CD4-positive, alpha-beta T cell treated with Interleukin-4 for 1 hour (primary cell): ENCODE results near the gene TNFRSF18.
"Not testable (repeated sequence)": the region's sequence is repeated elsewhere in the genome, so short reads cannot be mapped to it uniquely, and the experiment has no call there.

Source experiments
- DNase-seq, 2 donors: peaks; one replicate each; pipeline ENCODE4 v3.0.0-alpha.2; 2020 to 2022

Gene TNFRSF18, protein sequence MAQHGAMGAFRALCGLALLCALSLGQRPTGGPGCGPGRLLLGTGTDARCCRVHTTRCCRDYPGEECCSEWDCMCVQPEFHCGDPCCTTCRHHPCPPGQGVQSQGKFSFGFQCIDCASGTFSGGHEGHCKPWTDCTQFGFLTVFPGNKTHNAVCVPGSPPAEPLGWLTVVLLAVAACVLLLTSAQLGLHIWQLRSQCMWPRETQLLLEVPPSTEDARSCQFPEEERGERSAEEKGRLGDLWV

DNA sequence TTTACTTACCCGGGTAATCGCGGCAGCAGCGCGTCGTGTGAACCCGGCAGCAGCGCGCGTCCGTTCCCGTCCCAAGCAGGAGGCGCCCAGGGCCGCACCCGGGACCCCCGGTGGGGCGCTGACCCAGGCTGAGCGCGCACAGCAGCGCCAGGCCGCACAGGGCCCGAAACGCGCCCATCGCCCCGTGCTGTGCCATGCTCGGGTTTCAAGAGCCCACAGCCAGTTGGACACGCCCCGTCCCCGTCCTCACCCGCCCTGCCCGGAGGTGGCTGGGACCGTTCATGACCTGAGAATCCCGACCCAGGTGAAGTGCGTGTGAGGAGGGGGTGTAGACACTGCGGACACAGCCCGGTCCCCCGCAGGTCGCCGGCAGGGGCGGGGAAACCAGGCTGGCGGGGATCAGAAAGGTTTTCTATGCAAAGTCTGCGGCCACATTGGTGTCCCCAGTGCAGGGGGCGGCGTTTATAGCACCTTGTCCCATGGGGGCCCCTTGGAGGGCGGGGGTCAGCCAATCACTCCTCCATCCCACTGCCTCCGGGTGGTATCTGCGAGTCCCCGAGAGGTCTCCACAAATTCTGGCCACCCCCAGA lies at the start of gene TNFRSF18:
Gene TNFRSF18 (minus strand): TSS at position 217 of the 590 bp plus-strand sequence. CDS start 21 bp downstream, at position 196.
- DNase-seq: peak; percentile 25 to 50

DNA sequence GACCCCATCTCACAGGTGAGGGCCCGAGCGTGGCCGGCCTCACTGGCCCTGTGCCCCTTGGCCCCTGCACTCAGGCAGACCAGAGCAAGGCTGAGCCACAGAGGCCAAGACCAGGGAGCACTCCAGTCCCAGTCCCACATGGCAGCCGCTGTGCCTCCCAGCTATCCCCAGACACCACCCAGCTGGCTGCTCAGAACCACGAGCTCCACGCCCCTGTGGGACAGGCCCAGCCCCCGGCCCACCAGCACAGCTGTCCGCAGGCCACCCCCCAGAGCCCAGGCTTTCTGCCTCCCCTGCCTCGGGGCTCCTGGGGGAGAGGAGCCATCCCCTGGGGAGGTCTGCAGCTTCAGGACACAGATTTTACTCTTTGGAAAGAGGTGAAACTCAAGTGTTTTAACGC lies 49.2 kb upstream of the TNFRSF18 start:
- no peak for DNase-seq

DNA sequence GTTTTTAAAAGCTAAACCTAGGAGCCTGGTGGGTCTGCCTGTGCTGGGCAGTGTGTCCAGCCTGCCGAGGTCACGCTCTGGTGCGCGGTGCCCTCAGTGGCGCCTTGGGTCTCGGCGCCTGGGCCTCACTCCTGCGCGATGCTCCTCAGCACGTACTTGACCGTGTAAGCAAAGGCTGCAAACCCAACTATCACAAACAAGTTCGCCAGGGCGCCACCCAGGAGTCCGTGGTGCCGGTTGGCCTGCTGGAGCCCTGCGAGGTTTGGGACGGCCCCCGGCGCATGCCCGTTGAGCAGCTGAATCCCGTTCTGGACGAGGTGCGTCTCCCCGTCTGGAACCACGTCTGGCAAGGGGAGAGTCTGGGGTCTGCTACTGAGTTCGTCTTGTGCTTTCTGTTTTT lies 48.7 kb upstream of the TNFRSF18 start:
- DNase-seq: no peak

DNA sequence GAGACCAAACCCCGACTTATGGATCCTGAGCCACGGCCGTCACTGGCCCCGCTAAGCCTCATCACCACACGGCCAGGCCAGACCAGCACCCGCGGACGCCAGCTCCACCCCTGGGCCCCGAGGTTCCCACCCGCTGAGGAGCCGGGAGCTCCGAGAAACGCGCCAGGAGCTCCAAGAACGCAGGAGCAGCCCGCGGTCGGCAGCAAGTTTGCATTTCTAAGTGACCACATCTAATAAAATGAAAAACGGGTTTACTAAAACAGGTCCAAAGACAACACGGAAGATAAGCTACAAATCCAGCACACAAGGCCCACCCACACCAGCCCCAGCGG lies 48.2 kb upstream of the TNFRSF18 start:
- DNase-seq: no peak

DNA sequence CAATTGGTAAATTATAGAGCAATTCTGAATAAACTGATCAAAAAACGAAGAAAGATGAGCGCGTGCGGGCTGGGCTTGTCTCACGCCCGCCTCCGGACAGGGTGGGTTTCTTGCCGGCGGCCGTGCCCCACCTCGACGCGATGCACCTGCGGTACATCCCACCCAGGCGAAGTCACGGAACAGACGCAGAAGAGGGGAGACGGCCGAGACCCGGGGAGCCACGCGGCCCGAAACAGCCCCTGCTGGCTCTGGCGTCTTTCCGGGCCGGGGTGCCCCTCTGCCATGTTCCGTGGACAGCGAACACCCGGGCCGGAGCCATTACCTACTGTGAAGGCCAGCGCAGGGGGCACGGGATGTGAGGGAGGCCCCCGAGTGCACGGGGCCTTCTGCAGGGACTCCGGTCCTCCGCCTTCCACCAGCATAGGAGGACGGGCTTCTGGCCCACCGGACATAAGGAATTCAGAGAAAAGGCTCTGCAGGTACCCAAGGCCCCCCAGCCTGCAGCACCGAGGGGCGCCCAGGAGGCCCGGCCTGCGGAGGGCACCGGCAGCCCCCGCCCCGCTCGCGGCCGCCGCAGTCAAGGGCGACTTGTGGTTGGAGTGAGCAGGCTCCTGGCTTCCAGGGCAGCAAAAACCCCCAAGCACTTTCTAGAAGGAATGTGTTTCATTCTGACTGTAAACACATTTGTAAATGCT lies 47.7 kb upstream of the TNFRSF18 start:
- DNase-seq: no peak

DNA sequence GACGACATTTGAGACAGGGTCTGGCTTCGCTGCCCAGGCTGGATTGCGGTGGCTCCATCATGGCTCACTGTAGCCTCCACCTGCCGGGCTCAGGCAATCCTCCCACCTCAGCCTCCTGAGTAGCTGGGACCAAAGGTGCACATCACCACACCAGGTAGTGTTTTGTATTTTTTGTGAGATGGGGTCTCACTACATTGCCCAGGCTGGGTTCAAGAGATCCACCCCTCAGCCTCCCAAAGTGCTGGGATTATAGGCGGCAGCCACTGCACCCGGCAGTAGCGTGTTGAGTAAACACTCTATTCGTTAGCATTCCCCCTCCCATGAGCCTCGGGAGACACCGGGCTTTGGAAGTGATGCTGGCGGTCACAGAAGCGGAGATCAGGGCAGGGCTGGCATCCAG lies 46.9 kb upstream of the TNFRSF18 start:
- no peak for DNase-seq

DNA sequence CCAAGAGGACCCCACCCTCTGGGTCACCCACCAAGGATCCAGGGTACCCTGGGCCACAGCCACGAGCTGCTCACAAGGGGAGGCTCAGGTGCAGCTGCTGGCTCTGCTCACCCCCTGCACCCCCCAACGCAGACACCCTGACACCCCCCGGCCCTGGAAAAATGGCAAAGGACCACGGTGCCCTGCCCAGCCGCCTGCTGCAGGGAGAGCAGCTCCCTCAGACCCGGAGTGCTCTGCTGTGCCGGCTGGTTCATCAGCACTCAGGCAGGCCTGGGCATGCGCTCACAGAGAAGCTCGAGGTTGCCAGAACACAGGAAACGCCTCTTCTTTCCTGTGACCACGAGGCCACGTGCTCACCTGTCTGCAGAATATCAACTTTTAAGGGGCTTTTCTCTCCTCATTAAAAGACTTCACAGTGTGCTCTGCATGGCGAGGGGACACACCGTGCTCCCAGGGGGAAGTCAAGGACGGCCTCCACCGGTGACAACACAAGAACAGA lies 44.4 kb upstream of the TNFRSF18 start:
- DNase-seq: peak in 1 of 2 donors; percentile 66

DNA sequence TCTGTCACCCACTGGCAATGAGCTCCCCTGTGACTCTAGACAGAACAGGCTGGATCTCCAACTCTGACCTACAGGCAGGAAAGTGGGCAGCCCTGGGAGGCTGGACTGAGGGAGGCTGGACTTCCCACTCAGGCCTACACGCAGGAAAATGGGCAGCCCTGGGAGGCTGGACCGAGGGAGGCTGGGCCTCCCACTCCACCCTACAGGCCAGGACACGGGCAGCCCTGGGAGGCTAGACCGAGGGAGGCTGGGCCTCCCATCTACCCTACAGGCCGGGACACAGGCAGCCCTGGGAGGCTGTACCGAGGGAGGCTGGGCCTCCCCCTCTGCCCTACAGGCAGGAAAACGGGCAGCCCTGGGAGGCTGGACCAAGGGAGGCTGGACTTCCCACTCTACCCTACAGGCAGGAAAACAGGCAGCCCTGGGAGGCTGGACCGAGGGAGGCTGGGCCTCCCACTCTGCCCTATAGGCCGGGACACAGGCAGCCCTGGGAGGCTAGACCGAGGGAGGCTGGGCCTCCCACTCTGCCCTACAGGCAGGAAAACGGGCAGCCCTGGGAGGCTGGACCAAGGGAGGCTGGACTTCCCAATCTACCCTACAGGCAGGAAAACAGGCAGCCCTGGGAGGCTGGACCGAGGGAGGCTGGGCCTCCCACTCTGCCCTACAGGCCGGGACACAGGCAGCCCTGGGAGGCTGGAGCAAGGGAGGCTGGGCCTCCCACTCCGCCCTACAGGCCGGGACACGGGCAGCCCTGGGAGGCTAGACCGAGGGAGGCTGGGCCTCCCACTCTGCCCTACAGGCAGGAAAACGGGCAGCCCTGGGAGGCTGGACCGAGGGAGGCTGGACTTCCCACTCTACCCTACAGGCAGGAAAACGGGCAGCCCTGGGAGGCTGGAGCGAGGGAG lies 41.9 kb upstream of the TNFRSF18 start:
- DNase-seq: not testable (repeated sequence)

DNA sequence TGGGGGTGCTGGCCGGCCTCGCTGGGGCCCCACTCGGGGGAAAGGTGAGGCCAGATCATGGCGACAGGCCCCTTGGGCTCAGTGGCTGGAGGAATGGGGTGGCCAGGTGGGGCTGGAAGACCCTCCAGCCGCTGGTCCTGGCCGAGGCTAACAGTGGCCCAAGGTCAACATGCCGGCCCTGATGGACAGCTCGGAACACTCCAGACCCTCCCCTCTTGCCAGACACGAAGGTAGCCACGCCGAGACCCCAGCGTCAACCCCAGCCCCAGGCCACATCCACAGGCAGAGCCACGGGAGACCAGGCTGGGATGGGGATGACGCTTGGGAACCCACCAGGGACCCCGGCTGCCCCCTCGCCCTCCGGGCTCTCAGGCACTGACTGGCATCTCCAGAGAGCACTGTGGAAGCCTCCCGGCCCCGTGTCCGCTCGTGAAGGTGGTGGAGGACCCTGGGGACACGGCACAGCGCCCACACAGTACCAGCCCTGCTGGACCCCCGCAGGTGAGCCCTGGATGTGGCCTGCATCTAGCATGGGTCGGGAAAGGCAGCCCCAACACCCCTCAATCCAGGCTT lies 41.0 kb upstream of the TNFRSF18 start:
- DNase-seq: no peak

DNA sequence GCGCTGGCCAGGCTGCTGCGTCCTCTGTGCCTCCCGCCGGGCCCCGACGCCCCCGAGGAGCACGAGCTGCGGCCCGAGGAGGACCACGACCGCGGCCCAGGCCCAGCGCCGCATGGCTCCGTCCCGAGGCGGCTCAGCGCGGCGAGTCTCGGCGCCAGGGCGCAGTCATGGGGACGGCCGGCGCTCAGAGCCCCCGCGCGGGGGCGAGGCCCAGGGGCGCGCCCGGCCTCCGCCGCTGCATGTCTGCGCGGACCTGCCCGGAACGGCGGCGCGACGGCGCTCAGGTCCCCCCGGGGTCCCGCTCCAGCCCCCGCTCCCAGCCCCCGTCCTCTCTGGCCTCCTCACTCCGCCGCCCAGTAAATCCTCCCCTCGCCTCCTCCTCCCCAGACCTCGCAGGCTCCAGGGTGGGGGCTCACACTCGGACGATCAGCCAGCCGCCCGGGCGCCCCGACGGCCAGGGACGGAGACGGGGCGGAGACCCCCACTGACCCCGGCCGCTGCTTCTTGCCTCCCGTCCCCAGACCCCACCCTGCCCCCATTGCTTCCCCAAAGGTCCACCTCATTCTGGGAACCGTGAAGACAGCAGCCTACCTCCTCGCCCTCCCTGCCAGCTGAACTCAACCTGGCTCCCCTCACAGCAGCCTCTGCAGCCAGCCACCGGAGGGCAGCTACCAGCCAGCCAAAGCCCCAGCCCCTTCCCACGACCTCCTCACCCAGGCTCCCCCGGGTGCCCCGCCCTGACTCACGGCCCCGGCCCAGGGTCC lies 40.4 kb upstream of the TNFRSF18 start, which contains the start of gene C1QTNF12:
Gene C1QTNF12 (minus strand): TSS at position 146 of the 764 bp plus-strand sequence. CDS start 32 bp downstream, at position 114.
- no peak for DNase-seq

DNA sequence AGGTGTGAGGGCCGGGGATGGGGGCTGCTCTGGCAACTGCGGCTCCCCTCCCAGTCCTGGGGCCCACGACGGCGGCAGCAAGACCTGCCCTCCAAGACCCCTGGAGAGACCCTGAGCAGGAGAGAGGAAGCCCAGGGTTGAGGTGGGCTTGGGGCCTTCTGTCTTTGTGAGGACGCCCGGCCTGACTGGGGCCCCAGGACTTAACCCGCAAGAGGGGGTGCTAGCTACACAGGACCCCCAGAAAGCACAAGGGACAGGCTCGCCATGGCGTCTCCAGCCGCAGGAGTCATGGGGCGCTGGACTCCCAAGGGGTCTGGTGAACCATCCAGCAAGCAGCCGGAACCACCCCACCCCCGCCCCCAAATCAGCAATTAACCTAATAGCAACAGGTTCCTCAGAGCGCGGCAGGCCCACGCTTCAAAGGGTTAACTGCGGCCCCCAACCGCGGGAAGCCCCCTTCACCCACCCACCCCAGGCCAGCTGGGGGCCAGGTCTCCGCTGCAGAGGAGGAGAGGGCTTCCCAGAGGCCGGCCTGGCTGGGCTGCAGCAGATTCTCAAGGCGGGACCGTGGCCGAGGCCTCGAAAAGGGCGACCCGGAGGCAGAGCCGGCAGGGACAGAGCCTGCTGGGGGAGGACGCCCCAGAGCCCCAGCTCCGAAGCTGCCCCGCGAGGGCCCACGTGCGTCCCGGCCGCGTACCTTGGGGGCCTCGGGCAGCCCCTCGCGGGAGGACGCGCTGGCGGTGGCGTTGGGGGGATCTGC lies 39.6 kb upstream of the TNFRSF18 start:
- DNase-seq: no peak

DNA sequence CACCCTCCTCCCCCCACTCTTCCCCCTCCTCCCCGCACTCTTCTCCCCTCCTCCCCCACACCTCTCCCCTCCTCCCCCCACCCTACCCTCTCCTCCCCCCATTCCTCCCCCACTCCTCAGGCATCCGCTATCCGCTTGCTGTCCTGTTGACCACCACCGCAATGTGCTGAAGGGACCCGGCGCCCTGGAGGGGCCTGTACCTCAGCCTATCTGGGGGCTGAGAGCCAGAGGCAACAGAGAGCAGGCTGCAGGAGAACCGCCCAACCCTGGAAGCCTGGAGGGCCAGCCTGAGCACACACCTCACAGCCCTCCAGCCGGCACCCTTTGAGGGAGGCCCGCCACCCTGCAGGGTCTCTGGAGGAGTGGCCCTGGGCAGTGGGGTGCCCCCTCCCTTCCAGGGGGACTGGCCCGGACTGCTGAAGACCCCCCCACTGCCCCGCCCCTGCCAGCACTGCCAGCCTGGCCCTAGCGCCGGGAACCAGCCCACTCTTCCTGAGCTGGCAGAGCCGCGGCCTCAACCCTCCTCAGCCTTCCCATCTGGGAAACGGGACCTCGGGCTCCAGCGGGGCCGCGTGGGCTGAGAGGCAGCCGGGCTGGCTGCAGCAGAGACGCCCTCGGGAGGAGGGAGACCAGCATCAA lies 38.9 kb upstream of the TNFRSF18 start:
- no peak for DNase-seq

DNA sequence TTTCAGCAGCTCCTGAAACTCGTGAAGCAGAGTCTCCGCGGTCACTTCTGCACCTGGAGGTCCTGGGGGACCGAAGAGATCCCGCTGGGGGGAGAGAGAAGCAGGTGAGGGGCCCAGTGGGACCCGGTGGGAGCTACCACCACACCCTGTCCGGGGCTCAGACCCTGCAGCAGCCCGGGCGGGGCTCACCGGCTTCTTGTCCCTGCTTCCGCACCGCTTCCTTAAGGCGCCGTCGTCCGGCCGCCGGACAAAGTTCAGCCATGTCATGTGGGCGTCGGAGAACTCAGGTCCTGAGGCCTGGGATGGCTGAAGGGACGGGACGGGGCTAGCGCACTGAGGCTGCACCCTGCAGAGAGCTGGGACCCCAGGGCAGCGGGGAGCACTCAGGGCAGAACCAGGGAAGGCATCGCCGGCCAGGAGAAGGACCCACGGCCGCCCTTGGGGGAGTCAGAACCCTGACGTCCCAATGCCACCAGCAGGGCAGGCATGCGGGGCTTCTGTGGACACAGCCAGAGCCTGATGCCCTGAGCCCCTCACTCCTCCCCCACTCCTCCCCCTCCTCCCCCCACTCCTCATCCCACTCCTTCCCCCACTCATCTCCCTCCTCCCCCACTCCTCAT lies 37.9 kb upstream of the TNFRSF18 start:
- no peak for DNase-seq

DNA sequence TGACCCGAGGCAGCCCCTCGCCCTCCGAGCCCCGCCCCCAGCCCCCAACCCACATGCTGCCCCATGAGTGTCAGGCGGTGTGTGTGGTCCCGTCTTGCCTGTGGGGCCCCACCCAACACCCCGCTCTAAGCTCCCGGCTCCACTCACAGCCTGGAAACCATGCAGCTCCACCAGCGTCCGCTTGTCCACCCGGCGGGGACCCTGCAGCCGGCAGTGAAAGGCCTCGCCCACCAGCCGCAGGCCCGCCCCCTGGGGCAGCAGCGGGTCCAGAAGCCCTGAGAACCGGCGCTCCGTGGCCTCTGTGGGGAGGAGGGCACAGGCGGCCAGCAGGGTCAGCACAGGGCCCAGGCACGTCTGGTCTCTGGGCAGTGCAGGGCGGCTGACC lies 37.4 kb upstream of the TNFRSF18 start:
- DNase-seq: no peak

DNA sequence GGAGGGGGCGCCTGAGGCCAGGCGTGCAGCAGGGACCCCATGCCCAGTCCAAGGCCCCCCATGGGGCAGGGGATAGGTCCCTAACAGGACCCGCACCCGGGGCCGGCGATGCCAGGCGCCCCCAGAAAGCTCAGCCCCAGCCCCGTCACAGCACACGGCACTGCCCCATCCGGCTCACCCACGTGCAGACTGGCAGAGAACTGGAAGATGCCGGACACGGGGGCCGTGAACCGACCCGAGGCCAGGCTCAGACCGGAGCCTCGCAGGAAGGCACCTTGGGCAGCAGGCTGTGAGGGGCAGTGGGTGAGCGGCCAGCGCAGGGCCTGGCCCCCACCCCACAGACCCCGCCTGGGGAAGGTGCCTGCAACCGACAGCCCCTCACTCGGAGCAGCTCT lies 36.9 kb upstream of the TNFRSF18 start:
- DNase-seq: no peak

DNA sequence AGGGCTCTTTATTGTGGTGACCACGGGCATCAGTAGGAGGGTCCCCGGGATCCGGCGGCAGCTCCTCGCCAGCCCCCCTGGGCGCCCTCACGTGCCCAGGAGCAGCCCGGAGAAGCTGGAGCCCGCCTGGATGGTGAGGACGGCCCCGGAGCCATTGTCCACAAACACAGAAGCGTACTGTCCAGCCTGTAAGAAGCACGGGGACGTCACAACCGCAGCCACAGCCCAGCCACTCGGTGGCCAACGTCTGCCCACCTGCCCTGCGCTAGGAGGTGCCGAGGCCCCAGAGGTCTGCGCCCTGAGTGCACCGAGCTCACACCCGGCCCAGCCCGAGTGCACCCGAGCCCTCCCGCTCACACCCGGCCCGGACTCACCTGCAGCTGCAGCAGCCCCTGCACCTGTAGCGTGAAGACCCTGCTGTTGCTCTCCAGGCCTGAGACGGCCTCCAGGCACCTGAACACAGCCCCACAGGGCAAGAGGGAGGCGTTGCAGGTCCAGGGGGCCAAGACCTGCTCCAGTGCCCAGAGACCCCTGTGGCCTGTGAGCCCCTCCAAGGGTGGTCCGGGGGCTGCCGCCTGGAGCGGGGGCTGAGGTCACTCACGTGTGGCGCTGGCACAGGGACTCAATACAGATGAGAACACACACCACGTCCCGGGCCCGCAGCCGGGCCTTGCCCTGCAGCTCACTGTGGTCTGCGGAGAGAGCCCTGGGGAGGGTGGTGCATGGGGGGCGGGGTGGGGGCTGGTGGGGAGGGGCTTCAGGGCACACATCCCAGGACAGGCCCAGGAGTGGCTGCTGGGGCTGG lies 36.3 kb upstream of the TNFRSF18 start:
- no peak for DNase-seq

DNA sequence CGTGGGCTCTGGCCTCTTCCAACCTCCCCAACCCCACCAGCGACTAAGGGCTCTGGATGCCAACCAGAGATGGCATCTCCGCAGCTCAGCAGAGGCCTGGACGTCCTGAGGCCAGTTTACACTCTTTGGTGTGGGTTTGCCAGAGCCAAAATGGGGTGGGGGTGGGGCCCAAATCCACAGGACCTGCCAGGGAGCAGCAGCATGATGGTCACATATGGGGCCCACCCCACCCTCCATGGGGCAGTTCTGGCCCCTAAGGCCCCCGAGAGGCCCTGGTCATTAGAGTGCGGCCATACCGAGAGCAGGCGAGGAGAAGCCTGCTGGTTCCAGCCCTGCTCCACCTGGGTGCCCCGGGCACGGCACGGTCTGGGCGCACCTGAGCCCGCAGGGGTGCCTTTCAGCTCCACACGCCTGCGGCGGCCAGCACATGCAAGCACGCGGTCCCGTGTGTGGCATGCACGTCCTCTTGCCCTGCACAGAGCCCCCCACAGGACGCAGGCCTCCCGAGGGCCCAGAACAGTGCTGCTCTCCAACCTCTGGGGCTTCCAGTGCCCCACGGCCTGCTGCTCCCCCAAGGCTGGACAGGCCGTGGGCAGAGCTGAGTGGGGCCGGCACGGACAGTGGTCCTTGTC lies 35.3 kb upstream of the TNFRSF18 start:
- no peak for DNase-seq

DNA sequence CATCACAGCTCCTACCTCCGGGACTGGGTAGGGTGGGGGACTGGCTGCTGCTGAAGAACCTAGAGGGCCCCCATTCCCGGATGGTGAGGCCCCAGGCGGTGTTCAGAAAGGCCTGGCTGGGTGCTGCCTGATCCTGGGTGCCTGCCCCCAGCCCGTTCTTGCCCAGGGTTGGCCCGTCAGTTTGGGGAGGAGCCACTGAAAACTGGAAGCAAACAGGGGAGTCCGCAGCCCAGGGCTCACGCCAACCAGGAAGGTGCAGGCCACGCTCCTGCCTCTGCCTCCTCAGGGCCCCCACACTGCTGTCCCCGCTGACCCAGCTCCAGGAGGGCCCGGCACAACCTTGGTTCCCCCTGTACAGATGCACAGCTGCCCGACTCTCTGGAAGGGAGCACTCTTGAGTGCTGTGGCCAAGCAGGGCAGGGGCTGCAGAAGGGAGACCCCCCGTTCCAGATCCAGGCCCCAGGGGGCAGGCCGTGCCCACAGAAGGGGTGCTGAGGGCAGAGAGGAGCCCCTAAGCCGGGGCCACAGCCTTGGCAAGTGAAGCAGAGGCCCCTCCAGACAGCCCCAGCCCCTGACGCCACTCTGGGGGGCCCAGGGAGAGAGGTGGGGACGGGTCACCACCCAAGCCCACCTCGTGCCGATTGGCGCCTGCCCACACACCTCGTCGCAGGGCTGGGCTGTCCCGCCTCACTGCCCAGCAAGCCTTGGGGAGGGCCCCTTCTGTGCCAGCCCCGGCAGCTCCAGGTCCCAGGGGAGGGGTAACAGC lies 34.6 kb upstream of the TNFRSF18 start:
- no peak for DNase-seq
